ENCODE results near the gene GALNT15.

The GALNT15 gene

GRCh38 chr3:16174389-16174788, at the start of gene GALNT15:
Gene GALNT15 (plus strand): TSS chr3:16174680. CDS start chr3:16175152, 472 bp downstream.
- no peak for DNase-seq (ENCODE audit: low read depth)

GRCh38 chr3:16126634-16127033, 47.8 kb upstream of the GALNT15 start:
- no peak for DNase-seq (ENCODE audit: low read depth)

DNA sequence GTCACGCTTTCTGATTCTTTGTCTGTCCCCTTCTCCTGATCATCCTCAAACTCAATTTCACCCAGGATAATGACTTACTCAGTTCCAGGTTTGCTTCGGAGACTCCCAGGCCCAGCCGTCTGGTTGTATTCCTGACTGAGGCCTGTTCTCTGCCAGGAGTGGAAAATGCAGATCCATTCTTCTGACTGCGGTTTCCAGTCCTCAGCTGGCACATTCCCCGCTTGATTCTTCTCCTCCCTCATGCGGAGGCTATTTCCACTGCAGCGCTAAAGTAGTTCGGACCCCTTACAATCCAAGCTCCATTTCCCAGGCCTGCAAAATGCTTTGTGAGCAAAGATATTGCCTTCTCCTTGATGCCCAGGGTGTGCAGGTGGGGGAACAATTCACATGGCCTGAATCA, 47.2 kb upstream of the GALNT15 start:
- no peak for DNase-seq (ENCODE audit: low read depth)

- no peak for DNase-seq (ENCODE audit: low read depth)
Measured at GRCh38 chr3:16130066-16130465, 44.4 kb upstream of the GALNT15 start.

DNA sequence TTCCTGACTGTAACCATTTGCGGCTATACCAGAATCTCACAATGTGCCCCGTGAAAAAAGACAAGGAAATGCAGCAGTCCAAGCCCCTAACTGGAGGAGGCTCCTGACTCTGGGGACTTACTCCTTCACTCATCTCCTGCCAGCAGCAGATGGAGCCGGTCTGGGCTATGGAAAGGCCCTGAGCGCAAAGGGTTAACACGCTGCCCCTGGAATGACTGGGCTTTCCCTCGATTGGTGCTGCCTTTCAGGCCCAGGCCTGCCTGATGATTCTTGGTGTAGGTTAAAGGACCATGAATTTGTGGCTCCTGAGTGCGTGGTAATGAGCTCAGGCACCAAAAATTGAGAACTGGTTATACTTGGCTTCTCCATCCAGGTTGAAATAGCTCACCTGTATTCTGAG, 42.3 kb upstream of the GALNT15 start:
- DNase-seq (ENCODE audit: low read depth) = no peak

DNA sequence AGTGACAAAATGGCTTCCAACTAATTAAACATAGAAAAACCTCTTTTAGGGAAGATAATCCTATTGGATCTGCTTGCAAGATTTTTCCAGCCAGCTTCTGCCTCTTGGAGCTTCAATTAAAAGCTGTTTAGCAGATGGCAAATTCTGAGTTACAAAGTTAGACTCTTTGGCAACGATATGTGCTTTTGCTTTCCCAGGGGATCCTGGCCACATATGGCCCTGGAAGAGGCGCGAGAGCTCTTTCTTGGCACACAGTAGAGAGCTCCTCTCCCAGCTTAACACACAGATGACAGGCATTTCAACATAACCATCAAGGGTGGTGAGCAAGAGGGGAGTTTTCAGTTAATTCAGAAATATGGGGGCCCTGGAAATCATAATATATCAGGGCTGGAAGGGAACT, 41.6 kb upstream of the GALNT15 start:
- no peak for DNase-seq (ENCODE audit: low read depth)

DNA sequence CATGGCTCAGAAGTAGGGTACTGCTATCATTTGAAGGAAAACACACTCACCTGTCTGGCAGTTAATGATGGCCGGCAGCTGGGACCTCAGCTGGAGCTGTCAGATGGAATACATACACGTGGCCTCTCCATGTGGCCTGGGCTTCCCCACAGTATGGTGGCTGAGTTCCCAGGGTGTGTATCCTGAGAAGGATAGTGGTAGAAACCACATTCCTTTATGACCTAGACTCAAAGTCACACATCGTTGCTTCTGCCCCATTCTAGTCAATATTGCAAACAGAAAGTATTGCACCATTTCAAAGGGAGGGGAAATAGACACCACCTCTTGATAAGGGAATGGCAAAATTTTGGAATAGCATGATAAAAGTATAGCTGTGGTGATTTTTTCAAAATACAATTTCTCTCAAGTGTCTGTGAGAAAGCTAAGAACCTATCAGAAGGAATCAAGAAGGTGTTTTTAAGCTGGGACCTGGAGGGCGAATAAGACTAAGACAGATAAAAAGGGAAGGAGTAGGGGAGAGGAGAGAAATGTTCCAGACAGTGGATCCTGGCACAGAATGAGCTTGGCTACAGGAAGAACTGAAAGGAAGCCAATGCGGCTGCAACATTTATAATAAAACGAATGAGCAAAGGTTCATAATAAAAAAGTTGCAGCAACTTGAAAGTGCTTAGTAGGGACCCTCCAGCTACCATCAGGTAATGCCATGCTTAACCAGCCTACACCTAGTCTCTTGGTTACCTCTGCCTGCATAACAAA, 40.1 kb upstream of the GALNT15 start:
- DNase-seq (ENCODE audit: low read depth) = no peak

DNA sequence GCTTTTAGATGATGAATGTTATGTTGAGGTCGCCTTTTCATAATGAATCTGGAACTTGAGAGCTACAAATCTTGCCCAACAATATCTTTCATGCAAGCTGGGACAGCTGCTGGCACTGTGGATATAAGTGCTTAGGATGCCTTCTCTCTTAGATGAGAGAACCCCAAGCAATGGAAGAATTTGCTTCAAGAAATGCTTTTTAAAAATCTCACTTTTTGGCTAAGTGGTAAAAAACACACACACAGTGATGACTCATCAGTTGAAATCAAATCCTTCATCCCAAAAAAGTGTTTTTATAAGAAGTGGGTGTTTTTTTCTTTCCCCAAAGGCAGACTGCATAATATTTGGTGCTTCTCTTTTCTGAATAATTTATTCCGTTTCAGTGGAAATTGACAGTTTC, 38.4 kb upstream of the GALNT15 start:
- DNase-seq (ENCODE audit: low read depth) = no peak

- DNase-seq (ENCODE audit: low read depth) = no peak
Measured at GRCh38 chr3:16137044-16137443, 37.4 kb upstream of the GALNT15 start.

DNA sequence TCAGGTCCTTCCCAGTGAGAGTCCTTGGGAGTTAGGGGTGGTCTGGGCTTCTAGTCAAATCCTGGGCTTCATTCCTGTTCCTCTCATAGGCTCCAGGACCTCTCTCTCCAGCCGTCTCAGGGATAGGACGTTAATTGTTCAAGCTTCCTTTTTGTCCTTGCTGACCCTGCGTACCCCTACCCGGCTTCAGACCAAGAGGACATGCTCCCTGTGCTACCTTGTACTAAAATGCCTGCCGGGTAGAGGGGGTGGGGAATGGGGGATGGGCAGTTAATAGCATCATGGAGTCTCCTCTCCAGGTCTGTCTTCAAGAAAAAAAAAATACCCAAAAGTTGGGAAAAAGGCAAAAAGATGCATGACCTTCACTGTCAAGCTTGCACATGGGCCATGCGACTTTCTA, 36.5 kb upstream of the GALNT15 start:
- no peak for DNase-seq (ENCODE audit: low read depth)

GRCh38 chr3:16140116-16140893, 34.2 kb upstream of the GALNT15 start:
- no peak for DNase-seq (ENCODE audit: low read depth)

DNA sequence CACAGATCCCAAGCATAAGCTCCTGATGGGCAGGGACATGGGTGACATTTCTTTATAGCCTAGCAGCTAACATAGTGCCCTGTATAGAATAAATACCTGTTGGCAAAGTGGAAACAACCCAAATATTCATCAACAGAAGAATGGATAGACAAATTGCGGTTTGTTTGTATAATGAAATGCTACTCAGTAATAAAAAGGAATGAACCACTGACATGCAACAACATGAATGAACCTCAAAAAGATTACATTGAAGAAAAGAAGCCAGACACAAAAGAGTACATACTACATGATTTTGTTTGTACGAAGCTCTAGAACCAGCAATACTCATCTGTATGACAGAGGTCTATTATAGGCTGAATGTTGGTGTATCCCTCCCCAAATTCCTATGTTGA, 33.6 kb upstream of the GALNT15 start:
- no peak for DNase-seq (ENCODE audit: low read depth)

DNA sequence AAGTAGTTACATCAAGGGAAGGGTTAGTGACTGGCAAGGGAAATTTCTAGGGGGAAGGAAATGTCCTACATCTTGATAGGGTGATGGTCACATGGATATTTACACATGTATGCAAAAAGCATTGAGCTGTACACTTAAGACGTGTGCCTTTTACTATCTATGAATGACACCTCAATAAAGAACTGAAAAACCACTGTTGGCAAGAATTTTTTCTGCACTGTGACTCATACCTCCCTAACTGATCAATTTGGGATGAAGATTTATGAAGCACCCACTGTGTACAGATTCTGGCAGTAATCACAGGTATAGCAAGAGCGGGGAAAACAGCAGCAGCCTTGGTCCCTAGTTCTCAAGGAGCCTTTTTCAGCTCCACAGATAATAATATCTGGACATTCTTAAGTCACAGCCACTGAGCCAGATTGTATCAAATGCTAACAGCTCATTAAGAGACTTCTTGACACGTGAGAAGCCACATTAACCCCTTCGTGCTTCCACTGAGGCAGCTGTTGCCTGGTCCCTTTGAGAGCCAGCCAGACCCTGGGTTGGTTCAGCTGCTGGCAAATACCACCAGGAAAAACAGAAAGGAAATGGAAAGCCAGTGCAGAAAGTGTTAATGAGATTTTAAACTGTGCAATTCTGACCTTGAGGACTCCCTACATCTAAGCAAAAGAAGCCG, 32.0 kb upstream of the GALNT15 start:
- no peak for DNase-seq (ENCODE audit: low read depth)

GRCh38 chr3:16143861-16144447, 30.5 kb upstream of the GALNT15 start:
- DNase-seq (ENCODE audit: low read depth) = no peak

DNA sequence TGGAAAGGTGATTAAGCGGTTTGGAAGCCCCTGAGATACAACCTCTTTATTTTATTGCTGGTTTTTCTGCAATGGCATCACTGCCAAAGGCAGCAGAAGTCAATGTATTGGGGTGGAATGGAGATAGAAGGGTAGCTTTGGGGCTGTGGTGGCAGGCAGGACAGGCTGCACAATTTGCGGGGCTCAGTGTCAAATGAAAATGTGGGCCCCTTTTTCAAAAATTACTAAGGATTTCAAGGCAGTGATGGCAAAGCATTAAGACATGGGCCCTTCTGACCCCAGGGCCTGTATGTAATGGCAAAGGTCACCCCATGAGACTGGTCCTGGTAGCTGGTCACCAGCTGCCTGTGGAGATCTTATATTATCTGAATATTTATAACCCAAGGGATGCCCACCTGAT, 29.3 kb upstream of the GALNT15 start:
- no peak for DNase-seq (ENCODE audit: low read depth)

- DNase-seq (ENCODE audit: low read depth) = no peak
Measured at GRCh38 chr3:16146015-16146730, 28.3 kb upstream of the GALNT15 start.

DNA sequence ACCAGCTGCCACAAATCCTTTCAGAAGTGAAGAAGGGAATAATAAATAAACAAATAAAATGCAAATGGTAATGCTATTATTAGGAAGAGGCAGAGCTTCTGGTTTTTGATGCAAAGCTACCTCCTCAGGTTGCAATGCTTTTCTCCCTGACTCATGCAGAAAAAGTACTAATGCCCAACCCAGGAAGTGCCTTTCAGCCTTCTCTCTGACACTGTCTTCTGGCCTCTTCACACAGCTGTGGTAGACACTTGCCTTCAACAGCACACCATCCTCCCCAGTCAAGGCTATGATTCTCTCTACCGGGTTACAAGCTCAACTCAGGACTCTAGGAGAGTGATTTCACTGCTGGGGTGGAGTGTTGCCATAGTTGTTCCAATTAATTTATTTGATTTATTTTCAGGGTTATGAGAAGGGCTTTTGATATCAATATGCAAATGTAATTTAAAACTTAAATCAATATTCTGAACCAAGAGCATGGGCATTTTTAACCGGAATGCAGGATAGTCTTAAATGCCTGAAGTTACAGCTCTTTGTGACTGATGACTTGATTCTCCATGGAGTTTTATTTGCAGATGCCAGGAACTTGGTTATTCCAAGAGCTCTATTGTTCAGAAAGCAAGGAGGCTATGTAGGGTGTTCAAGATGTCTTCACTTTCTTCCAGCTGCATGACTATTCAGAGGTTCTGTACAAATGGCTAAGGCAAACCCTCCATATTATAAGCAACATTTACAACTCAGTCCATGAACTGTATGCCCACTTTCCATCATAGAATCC, 27.1 kb upstream of the GALNT15 start:
- DNase-seq (ENCODE audit: low read depth) = no peak

DNA sequence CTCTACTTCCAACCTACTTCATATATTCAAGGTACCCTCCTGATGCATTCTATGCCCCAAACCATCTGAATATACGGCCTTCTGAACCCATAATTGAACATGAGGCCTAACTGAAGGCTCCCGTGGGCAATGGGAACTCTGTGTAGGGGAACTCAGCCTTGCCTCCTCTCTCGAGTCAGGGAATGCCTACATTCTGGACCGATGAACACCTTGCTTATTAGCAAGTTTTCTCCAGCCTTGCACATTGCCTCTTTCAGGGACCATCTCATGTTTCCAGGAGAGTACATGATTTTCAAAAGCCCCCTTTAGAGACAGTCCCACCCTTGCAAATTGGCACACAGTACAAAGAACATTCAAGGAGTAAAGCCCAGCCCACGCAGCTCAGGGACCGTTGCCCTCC, 26.3 kb upstream of the GALNT15 start:
- no peak for DNase-seq (ENCODE audit: low read depth)

GRCh38 chr3:16148783-16149182, 25.7 kb upstream of the GALNT15 start:
- DNase-seq (ENCODE audit: low read depth) = no peak

DNA sequence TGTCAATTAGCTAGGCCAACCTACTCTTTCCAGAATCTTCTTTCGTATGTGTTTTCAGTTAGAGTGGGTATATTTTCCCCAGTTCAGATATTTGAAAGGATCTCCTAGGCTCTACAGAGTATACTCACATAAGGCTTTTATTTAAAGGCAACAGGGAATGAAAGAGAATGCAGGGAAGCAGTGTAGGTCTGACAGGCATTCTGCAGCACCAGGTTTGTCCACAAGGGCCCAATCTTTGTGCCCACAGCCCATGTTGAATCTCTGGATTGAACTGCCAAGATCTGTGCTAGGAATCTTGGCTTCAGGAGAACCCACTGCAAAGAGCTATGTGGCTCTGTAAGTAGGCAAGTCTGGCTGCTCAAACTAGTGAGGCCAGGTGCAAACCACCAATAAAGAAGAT, 24.2 kb upstream of the GALNT15 start:
- no peak for DNase-seq (ENCODE audit: low read depth)

GRCh38 chr3:16151109-16151508, 23.4 kb upstream of the GALNT15 start:
- DNase-seq (ENCODE audit: low read depth) = no peak
